Keratinocyte (primary cell): ENCODE data around the gene TRAP1. TPM values are rescaled to one million over a fixed set of nuclear protein-coding genes. Genes with fewer than 3 reads are reported as not detected.

Experiments
- DNase-seq: peaks from one replicate; pipeline ENCODE4 v3.0.0-alpha.2; 2011; ENCODE audit warnings: low read depth, missing footprints, low spot score
- FAIRE-seq: peaks from 2 replicates; lab custom pipeline; 2011; peaks lifted over from hg19 to GRCh38; lab: Jason Lieb, UNC
- H2AFZ ChIP-seq: 2 replicates; pipeline ENCODE4 v1.6.0; 2012; ENCODE audit warnings: low read length, control low read depth, inconsistent platforms; ENCODE audit not compliant: control insufficient read depth
- H3K27ac ChIP-seq: 2 replicates; pipeline ENCODE4 v1.5.1; 2011; ENCODE audit warnings: low read length; ENCODE audit not compliant: control insufficient read depth, insufficient read depth
- H3K27me3 ChIP-seq: 3 replicates; pipeline ENCODE4 v1.6.0; 2011; ENCODE audit warnings: low read length; ENCODE audit not compliant: control insufficient read depth, insufficient read depth; ENCODE audit errors: extremely low read depth
- H3K36me3 ChIP-seq, 2 experiments: 2 replicates in 1 of 2; 3 replicates in 1 of 2; pipeline ENCODE4 v1.5.1; 2011; ENCODE audit warnings: low read length in 2 of 2, mild to moderate bottlenecking in 1 of 2; ENCODE audit not compliant: control insufficient read depth in 2 of 2, insufficient read depth in 2 of 2; ENCODE audit errors: extremely low read depth in 1 of 2
- H3K4me1 ChIP-seq: 3 replicates; pipeline ENCODE4 v1.5.1; 2011; ENCODE audit warnings: low read length; ENCODE audit not compliant: control insufficient read depth, insufficient read depth; ENCODE audit errors: extremely low read depth
- H3K4me2 ChIP-seq: 3 replicates; pipeline ENCODE4 v1.6.0; 2011; ENCODE audit warnings: low read depth, low read length; ENCODE audit not compliant: control insufficient read depth, insufficient read depth; ENCODE audit errors: extremely low read depth
- H3K4me3 ChIP-seq, 3 experiments: fragments of 200-600 bp in 1 of 3; sonication (generic) in 1 of 3; 2 replicates in 2 of 3; 3 replicates in 1 of 3; pipeline ENCODE4 v1.5.1; 2011 to 2016; ENCODE audit warnings: low read length in 3 of 3, mild to moderate bottlenecking in 3 of 3, control low read depth in 2 of 3, inconsistent platforms in 1 of 3, low read depth in 1 of 3, mixed read lengths in 1 of 3, mixed run types in 1 of 3, moderate library complexity in 1 of 3; ENCODE audit not compliant: control insufficient read depth in 2 of 3, insufficient read depth in 2 of 3; ENCODE audit errors: extremely low read depth in 1 of 3
- H3K79me2 ChIP-seq: 2 replicates; pipeline ENCODE4 v1.6.0; 2012; ENCODE audit warnings: low read length; ENCODE audit not compliant: control insufficient read depth, insufficient read depth
- H3K9ac ChIP-seq: 3 replicates; pipeline ENCODE4 v1.6.0; 2011; ENCODE audit warnings: low read length; ENCODE audit not compliant: control insufficient read depth, insufficient read depth; ENCODE audit errors: extremely low read depth
- H3K9me1 ChIP-seq: 3 replicates; pipeline ENCODE4 v1.6.0; 2011; ENCODE audit warnings: low read length; ENCODE audit not compliant: control insufficient read depth, insufficient read depth; ENCODE audit errors: extremely low read depth
- H3K9me3 ChIP-seq: 2 replicates; pipeline ENCODE4 v1.5.1; 2012; ENCODE audit warnings: low read depth, low read length; ENCODE audit not compliant: control insufficient read depth
- H4K20me1 ChIP-seq: 3 replicates; pipeline ENCODE4 v1.6.0; 2011; ENCODE audit warnings: low read length; ENCODE audit not compliant: control insufficient read depth, insufficient read depth; ENCODE audit errors: extremely low read depth
- CTCF ChIP-seq, 3 experiments: IDR thresholded peaks in 1 of 3; conservative IDR thresholded peaks in 1 of 3; optimal IDR thresholded peaks in 1 of 3; 2 replicates in 2 of 3; 3 replicates in 1 of 3; pipeline versions ENCODE3 to v1.5.1; 2011; ENCODE audit warnings: low read length in 3 of 3, mild to moderate bottlenecking in 3 of 3, moderate library complexity in 2 of 3, control low read depth in 1 of 3, inconsistent platforms in 1 of 3; ENCODE audit not compliant: insufficient read depth in 2 of 3; ENCODE audit errors: extremely low read depth in 1 of 3
- EZH2 ChIP-seq: IDR thresholded peaks from one replicate; pipeline ENCODE4 v1.6.1; 2012; ENCODE audit warnings: inconsistent platforms, mild to moderate bottlenecking, low read length, moderate library complexity
- dilution Hi-C: fragments of 300-500 bp; cut with MboI; formaldehyde crosslinking; loops from one replicate; pipeline ENCODE4 v1.7.0; 2020; ENCODE audit warnings: low sequenced_read_pairs; ENCODE audit not compliant: extremely low pct_ligation_motif_present
- polyA plus RNA-seq, 5 experiments: library from polyadenylated mRNA; depleted of rRNA in 3 of 5; stranded (reverse) in 3 of 5; stranded (forward) in 1 of 5; unstranded in 1 of 5; fragments of >200 nt; gene quantifications; 1 replicate in 1 of 5; 2 replicates in 3 of 5; 3 replicates in 1 of 5; pipeline versions ENCODE4 v1.2.1 to v1.2.3, GENCODE V29; 2011 to 2012; ENCODE audit warnings: missing spikeins in 2 of 5, low read depth in 1 of 5, low replicate concordance in 1 of 5

The TRAP1 gene
- polyA plus RNA-seq, 1 donor (not counting 4 experiments of a cell fraction or from before 2014, with no cell fraction given), result 106 TPM

DNA sequence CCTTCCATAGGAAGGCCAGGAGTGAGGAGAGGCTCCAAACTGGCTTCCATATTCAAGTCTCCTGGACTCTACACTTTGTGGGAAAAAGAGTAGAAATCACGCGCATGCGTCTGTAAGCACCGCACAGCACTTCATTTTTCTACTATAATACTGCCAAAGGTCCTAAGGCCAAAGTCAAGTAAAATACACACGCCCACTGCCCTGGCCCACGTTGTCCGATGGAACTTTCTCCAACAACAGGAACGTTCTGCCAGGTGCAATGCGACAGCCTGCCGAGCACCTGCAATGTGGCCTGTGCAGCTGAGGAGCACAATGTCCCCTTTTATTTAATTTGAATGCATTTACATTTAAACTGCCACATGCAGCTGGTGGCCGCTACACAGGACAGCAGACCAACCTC is 39.3 kb downstream of the TRAP1 start:
- Histone ChIP-seq H4K20me1 (no peaks in the 10 kb centered on the region), H3K4me2 (no peak overlapping the region), H3K79me2 (no peaks in the 10 kb centered on the region), H2AFZ (no peak overlapping the region), H3K36me3 (peaks cover 22 to 31% of the 10 kb centered on the region in 2 experiments), H3K4me3 (no peak overlapping the region), H3K9me1 (no peaks in the 10 kb centered on the region), H3K27ac (no peak overlapping the region), H3K27me3 (no peaks in the 10 kb centered on the region), H3K4me1 (no peaks in the 10 kb centered on the region), H3K9ac (no peak overlapping the region), H3K9me3 (no peaks in the 10 kb centered on the region)
- TF ChIP-seq CTCF (optimal IDR thresholded peaks at IDR 0.05 in 1 of 3, IDR thresholded peaks at IDR 0.05 in 1 of 3, conservative IDR thresholded peaks at IDR 0.05 in 1 of 3; ENCODE audit: extremely low read depth in 1 of 3, insufficient read depth in 2 of 3, low read length in 3 of 3), result no peak
- TF ChIP-seq EZH2, result no peak
- DNase-seq, result no peak
- FAIRE-seq, result no peak
- dilution Hi-C loops, result no loop called here

- no peak for TF ChIP-seq EZH2
- TF ChIP-seq CTCF (optimal IDR thresholded peaks at IDR 0.05 in 1 of 3, IDR thresholded peaks at IDR 0.05 in 1 of 3, conservative IDR thresholded peaks at IDR 0.05 in 1 of 3; ENCODE audit: extremely low read depth in 1 of 3, insufficient read depth in 2 of 3, low read length in 3 of 3), result no peak
- H3K9ac ChIP-seq, result no peak overlapping the region
- H3K4me2 ChIP-seq, result no peak overlapping the region
- no peak for DNase-seq
- dilution Hi-C loops, result no loop called here
- no peaks in the 10 kb centered on the region for H3K4me1 ChIP-seq
- H4K20me1 ChIP-seq, result no peaks in the 10 kb centered on the region
- no peaks in the 10 kb centered on the region for H3K9me3 ChIP-seq
- H3K36me3 ChIP-seq, result peaks cover 26 to 36% of the 10 kb centered on the region in 2 experiments
- no peak overlapping the region for H3K27ac ChIP-seq
- no peaks in the 10 kb centered on the region for H3K27me3 ChIP-seq
- FAIRE-seq, result no peak
- H3K9me1 ChIP-seq, result no peaks in the 10 kb centered on the region
- H3K4me3 ChIP-seq, result no peak overlapping the region
- no peaks in the 10 kb centered on the region for H3K79me2 ChIP-seq
- no peak overlapping the region for H2AFZ ChIP-seq
Observed at GRCh38 chr16:3675601-3676130, 41.7 kb downstream of the TRAP1 start.
